OCI-LY7 (cell line): ENCODE measurements around the gene HMCN1. TPM values are rescaled to one million over a fixed set of nuclear protein-coding genes. Genes with fewer than 3 reads are reported as not detected.

Source experiments
- BruUV-seq: library from RNA; stranded (reverse); fragments of 400-500 nt; replicated peaks from 2 replicates; lab custom pipeline; 2021; lab: Mats Ljungman, UMichigan
- CTCF ChIA-PET: fragments of 300-600 bp; sonication (Branson Sonifier 250); formaldehyde crosslinking; loops from one replicate; lab custom pipeline; 2022; ENCODE audit warnings: antibody characterized with exemption; ENCODE audit not compliant: unreplicated experiment; lab: Charles Lee
- POLR2A ChIA-PET: fragments of 300-600 bp; sonication (Branson Sonifier 250); formaldehyde crosslinking; loops from one replicate; lab custom pipeline; 2022; ENCODE audit warnings: antibody characterized with exemption; lab: Charles Lee
- DNase-seq: peaks from one replicate; pipeline ENCODE4 v3.0.0-alpha.2; 2015; ENCODE audit warnings: low spot score
- H2AFZ ChIP-seq: fragments of 200-600 bp; sonication (generic), shearing (Covaris generic); 2 replicates; pipeline ENCODE4 v1.6.1; 2014; ENCODE audit warnings: mild to moderate bottlenecking, antibody characterized with exemption, low read length, moderate library complexity
- H3K27ac ChIP-seq: fragments of 200-600 bp; sonication (generic); 2 replicates; pipeline ENCODE4 v1.5.1; 2014; ENCODE audit warnings: mixed run types, low read depth, mild to moderate bottlenecking, moderate library complexity, low read length, inconsistent platforms; ENCODE audit not compliant: poor library complexity, severe bottlenecking
- H3K36me3 ChIP-seq: fragments of 200-600 bp; sonication (generic); 2 replicates; pipeline ENCODE4 v1.6.1; 2014; ENCODE audit warnings: mild to moderate bottlenecking, antibody characterized with exemption, low read length, moderate library complexity, mixed read lengths; ENCODE audit not compliant: insufficient read depth
- H3K4me1 ChIP-seq: fragments of 200-600 bp; sonication (generic); 2 replicates; pipeline ENCODE4 v1.5.1; 2014; ENCODE audit warnings: mild to moderate bottlenecking, low read length; ENCODE audit not compliant: insufficient read depth, poor library complexity, severe bottlenecking
- H3K4me2 ChIP-seq: fragments of 200-600 bp; sonication (generic); 2 replicates; pipeline ENCODE4 v1.6.1; 2014; ENCODE audit warnings: mild to moderate bottlenecking, low read length
- H3K4me3 ChIP-seq: fragments of 200-600 bp; sonication (generic); 2 replicates; pipeline ENCODE4 v1.5.1; 2014; ENCODE audit warnings: mild to moderate bottlenecking, low read depth, low read length; ENCODE audit not compliant: poor library complexity, severe bottlenecking
- H3K79me2 ChIP-seq: fragments of 200-600 bp; sonication (generic); 2 replicates; pipeline ENCODE4 v1.6.1; 2016; ENCODE audit warnings: low read depth, mild to moderate bottlenecking, low read length, moderate library complexity, mixed read lengths; ENCODE audit not compliant: insufficient read depth
- H3K9me2 ChIP-seq: fragments of 200-600 bp; sonication (generic); 2 replicates; pipeline ENCODE4 v1.6.1; 2016; ENCODE audit warnings: mild to moderate bottlenecking, low read length, mixed read lengths; ENCODE audit not compliant: insufficient read depth
- H3K9me3 ChIP-seq: fragments of 200-600 bp; sonication (generic); 2 replicates; pipeline ENCODE4 v1.6.1; 2014; ENCODE audit warnings: mild to moderate bottlenecking, mixed run types, low read length, mixed read lengths
- H4K20me1 ChIP-seq: fragments of 200-600 bp; sonication (generic); 2 replicates; pipeline ENCODE4 v1.6.1; 2014; ENCODE audit warnings: mild to moderate bottlenecking, antibody characterized with exemption, low read length, moderate library complexity, mixed read lengths; ENCODE audit not compliant: insufficient read depth
- EZH2phosphoT487 ChIP-seq: fragments of 200-600 bp; sonication (generic); IDR thresholded peaks from 2 replicates; pipeline ENCODE4 v1.6.1; 2018; ENCODE audit warnings: low read depth, borderline replicate concordance, mild to moderate bottlenecking, mixed run types, antibody characterized with exemption, low read length, moderate library complexity, mixed read lengths
- intact Hi-C: fragments of 100-400 bp; cut with micrococcal nuclease; formaldehyde crosslinking; loops from one replicate; pipeline ENCODE4 v1.10.0; 2022; ENCODE audit not compliant: unreplicated experiment
- total RNA-seq, 2 experiments: library from RNA; depleted of rRNA in 1 of 2; stranded (reverse); fragments of >200 nt in 1 of 2; shearing (Covaris generic) in 1 of 2; gene quantifications; 2 replicates each; pipeline ENCODE4 v1.2.3, GENCODE V29; 2014 to 2022
- TF ChIP-seq, protein P1 (sequence below): fragments of 200-600 bp; sonication (generic); conservative IDR thresholded peaks from 2 replicates; pipeline ENCODE4 v1.5.1; 2014; ENCODE audit warnings: mild to moderate bottlenecking, antibody characterized with exemption, low read length, moderate library complexity, mixed read lengths

Gene HMCN1
- total RNA-seq, 2 experiments from 2014 or later: 0.02 TPM; not detected in 1

DNA sequence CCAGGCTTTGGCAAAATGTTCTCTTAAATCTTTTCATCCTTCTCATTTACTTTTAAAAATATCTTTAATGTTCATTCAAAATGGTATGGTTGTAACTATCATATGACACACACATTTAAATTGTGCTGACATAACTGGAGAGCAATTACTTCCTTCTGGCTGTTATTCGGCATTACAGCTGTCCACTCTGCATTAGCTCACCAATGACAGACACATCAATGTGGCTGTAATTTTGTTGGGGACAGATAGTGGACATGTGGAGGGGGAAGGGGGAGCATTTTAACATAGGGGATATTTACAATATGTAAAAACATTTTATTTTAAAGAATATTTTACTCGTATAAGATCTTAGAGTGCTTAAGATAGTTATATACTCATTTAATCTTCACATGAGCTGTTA is 319.8 kb downstream of the HMCN1 start:
- POLR2A ChIA-PET: interaction anchor here (0.6 to 1.2 kb wide), 3 partner anchors 11 to 67 kb away, joined by 3 to 5 read pairs (median 3); no protein-coding TSS in a partner anchor
- H3K4me2 ChIP-seq: no peak overlapping the region
- intact Hi-C loops: no loop called here
- no peaks in the 10 kb centered on the region for H4K20me1 ChIP-seq
- H3K27ac ChIP-seq: no peak overlapping the region
- no TSS peak for BruUV-seq
- H3K36me3 ChIP-seq: no peaks in the 10 kb centered on the region
- H3K4me3 ChIP-seq: no peak overlapping the region
- H3K4me1 ChIP-seq: no peaks in the 10 kb centered on the region
- CTCF ChIA-PET: no interaction called here
- H3K9me3 ChIP-seq: no peaks in the 10 kb centered on the region
- no peak for TF ChIP-seq EZH2phosphoT487
- TF ChIP-seq, protein P1, sequence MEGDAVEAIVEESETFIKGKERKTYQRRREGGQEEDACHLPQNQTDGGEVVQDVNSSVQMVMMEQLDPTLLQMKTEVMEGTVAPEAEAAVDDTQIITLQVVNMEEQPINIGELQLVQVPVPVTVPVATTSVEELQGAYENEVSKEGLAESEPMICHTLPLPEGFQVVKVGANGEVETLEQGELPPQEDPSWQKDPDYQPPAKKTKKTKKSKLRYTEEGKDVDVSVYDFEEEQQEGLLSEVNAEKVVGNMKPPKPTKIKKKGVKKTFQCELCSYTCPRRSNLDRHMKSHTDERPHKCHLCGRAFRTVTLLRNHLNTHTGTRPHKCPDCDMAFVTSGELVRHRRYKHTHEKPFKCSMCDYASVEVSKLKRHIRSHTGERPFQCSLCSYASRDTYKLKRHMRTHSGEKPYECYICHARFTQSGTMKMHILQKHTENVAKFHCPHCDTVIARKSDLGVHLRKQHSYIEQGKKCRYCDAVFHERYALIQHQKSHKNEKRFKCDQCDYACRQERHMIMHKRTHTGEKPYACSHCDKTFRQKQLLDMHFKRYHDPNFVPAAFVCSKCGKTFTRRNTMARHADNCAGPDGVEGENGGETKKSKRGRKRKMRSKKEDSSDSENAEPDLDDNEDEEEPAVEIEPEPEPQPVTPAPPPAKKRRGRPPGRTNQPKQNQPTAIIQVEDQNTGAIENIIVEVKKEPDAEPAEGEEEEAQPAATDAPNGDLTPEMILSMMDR: no peak
- DNase-seq: no peak
- no peaks in the 10 kb centered on the region for H3K79me2 ChIP-seq
- no peaks in the 10 kb centered on the region for H3K9me2 ChIP-seq
- H2AFZ ChIP-seq: no peak overlapping the region

DNA sequence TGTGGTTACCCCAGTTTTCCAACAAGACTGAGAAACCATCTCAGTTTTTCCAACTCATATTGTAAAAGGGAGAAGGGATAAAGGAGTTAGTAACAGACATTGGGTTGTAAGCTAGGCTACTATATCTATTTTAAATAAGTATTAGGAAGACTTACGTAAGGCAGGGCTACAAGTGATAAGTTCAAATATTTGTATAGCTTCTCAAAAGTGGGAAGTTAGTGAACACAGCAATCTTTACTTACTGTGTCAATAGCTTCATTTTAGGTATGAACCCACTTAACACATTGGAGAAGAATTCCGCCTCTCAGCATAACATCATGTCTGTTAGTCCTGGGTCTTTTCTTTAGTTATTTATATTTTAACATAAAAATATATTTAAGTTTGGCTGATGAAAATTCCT is 320.7 kb downstream of the HMCN1 start:
- CTCF ChIA-PET: no interaction called here
- Histone ChIP-seq H3K9me2 (no peaks in the 10 kb centered on the region), H3K9me3 (no peaks in the 10 kb centered on the region), H3K36me3 (no peaks in the 10 kb centered on the region), H3K4me3 (no peak overlapping the region), H3K27ac (no peak overlapping the region), H2AFZ (no peak overlapping the region), H3K4me2 (no peak overlapping the region), H3K4me1 (no peaks in the 10 kb centered on the region), H4K20me1 (no peaks in the 10 kb centered on the region), H3K79me2 (no peaks in the 10 kb centered on the region)
- POLR2A ChIA-PET: interaction anchor here (0.9 to 1.2 kb wide), 3 partner anchors 10 to 146 kb away, joined by 3 to 5 read pairs (median 3); no protein-coding TSS in a partner anchor
- TF ChIP-seq, protein P1: no peak
- no peak for TF ChIP-seq EZH2phosphoT487
- no TSS peak for BruUV-seq
- DNase-seq: no peak
- intact Hi-C loops: no loop called here

DNA sequence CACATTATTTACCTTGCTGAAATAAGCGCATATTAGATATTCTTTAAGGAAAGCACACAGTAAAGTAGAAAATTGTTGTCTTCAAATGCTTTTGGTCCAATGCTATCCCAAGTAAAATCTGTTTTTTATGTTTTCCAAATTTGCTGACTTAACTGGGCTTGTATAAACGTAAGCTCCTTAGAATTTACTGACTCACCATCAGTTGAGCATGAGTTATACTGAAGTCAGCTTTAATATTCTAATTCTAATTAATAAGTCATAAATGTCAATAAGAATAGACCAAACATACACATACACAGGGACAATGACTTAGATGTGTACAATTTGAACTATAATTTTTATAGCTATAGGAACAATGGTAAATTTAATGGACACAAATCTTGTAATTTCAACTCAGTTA is 321.7 kb downstream of the HMCN1 start:
- Histone ChIP-seq H3K4me1 (no peaks in the 10 kb centered on the region), H3K36me3 (no peaks in the 10 kb centered on the region), H3K9me3 (no peaks in the 10 kb centered on the region), H3K79me2 (no peaks in the 10 kb centered on the region), H3K9me2 (no peaks in the 10 kb centered on the region), H4K20me1 (no peaks in the 10 kb centered on the region), H2AFZ (no peak overlapping the region), H3K4me3 (no peak overlapping the region), H3K4me2 (no peak overlapping the region), H3K27ac (no peak overlapping the region)
- intact Hi-C loops: no loop called here
- no peak for DNase-seq
- BruUV-seq: no TSS peak
- TF ChIP-seq, protein P1: no peak
- no peak for TF ChIP-seq EZH2phosphoT487
- CTCF ChIA-PET: no interaction called here
- POLR2A ChIA-PET: interaction anchor here (0.8 to 0.9 kb wide), 2 partner anchors 27 to 146 kb away, joined by 3 read pairs; no protein-coding TSS in a partner anchor
